Ishikawa (cell line): Measurements from ENCODE around the gene SOST.

Experiments
- CREB1 ChIP-seq: IDR thresholded peaks from 2 replicates; pipeline ENCODE4 v1.6.1; 2012; ENCODE audit warnings: low read depth
- EGR1 ChIP-seq: IDR thresholded peaks from 2 replicates; pipeline ENCODE4 v1.6.1; 2012
- EP300 ChIP-seq: IDR thresholded peaks from 2 replicates; pipeline ENCODE4 v1.6.1; 2012; ENCODE audit warnings: borderline replicate concordance
- FOXM1 ChIP-seq: IDR thresholded peaks from 2 replicates; pipeline ENCODE4 v1.6.1; 2012; ENCODE audit warnings: low read depth, borderline replicate concordance
- RAD21 ChIP-seq: IDR thresholded peaks from 2 replicates; pipeline ENCODE4 v1.6.1; 2012; ENCODE audit warnings: low read depth
- REST ChIP-seq: IDR thresholded peaks from 2 replicates; pipeline ENCODE4 v1.6.1; 2012; ENCODE audit warnings: low read depth, mild to moderate bottlenecking
- TAF1 ChIP-seq: IDR thresholded peaks from 2 replicates; pipeline ENCODE4 v1.6.1; 2012; ENCODE audit warnings: low read depth, mild to moderate bottlenecking
- TCF12 ChIP-seq: IDR thresholded peaks from 2 replicates; pipeline ENCODE4 v1.6.1; 2012; ENCODE audit warnings: low read depth
- USF1 ChIP-seq: IDR thresholded peaks from 2 replicates; pipeline ENCODE4 v1.6.1; 2012
- YY1 ChIP-seq: IDR thresholded peaks from 2 replicates; pipeline ENCODE4 v1.6.1; 2012; ENCODE audit warnings: low read depth
- ZBTB7A ChIP-seq: IDR thresholded peaks from 2 replicates; pipeline ENCODE4 v1.6.1; 2012; ENCODE audit warnings: low read depth

DNA sequence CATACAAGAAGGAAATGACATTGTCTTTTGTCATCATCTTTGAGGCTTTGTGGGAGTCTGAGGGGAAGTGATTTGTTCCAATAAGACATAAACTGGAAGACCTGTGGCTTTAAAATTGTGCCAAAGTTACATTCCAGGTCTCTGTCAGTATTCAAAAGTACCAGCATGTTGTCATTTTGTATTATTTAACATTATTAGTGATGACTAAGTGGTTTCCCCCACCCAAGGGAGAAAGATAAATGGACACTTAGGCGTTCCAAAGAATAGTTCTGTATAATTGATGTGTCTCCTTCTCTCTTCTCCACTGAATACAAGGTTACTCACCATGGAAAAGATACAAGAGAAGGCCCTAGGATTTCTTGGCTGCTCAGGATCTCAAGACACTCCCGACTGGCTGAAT is 25.5 kb upstream of the SOST start:
- no peak for TF ChIP-seq EP300
- no peak for TF ChIP-seq EGR1
- no peak for TF ChIP-seq TAF1
- TF ChIP-seq REST: no peak
- no peak for TF ChIP-seq YY1
- TF ChIP-seq CREB1: no peak
- no peak for TF ChIP-seq RAD21
- no peak for TF ChIP-seq TCF12
- TF ChIP-seq ZBTB7A: no peak
- no peak for TF ChIP-seq FOXM1
- TF ChIP-seq USF1: no peak
